ENCODE measurements around the gene GPR162.

DNA sequence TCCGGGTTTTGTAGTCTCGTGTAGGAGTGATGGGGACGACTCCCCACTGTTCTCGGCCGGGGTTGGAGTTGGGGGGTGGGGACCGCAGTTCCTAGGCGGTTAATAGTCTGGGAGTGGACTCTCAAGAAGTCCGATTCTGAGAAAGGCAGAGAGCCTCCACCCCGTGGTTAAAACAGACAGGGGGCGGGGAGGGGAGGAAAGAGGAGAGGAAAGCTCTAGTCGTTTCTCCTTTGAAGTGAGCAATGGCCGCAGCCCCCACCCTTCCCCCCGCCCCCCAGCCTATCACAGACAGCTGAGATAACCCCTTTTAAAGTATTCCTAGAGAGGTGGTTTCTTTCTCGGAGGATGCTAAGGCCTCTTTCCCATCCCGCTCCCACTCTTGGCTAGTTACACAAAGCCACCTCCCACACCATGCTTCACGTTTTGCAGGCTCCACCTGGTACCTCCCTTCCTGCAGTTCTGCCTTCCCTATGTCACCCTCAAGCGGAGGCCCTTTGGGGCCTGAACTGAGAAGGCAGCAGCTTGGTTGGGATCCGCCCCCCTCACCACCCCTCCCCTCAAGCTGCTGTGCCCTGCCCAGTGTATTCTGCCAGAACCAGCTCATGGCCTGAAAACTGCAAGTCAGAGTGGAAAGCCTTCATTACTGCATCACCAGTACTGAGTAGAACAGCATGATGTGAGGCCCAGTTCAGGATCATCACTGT lies 31.2 kb downstream of the GPR162 start:
- TF ChIP-seq POLR2AphosphoS5 (IDR thresholded peaks at IDR 0.05; ENCODE audit: low read depth, low read length) (no peak), TAF1 (IDR thresholded peaks at IDR 0.05; ENCODE audit: borderline replicate concordance, low read depth, low read length) (no peak), POLR2A (IDR thresholded peaks at IDR 0.05; ENCODE audit: low read depth, low read length) (no peak)
